Stomach (tissue), 4 donors: ENCODE results near the gene HOXD8.

Experiments used
- CTCF ChIP-seq, 7 experiments: fragments of 450-650 bp in 4 of 7; fragments of 200-600 bp in 3 of 7; sonication (generic) in 3 of 7; IDR thresholded peaks; one replicate each; pipeline ENCODE4 v1.5.1; 2016 to 2019; ENCODE audit warnings: antibody characterized with exemption in 7 of 7, control low read depth in 2 of 7, mild to moderate bottlenecking in 1 of 7
- POLR2A ChIP-seq, 4 donors: fragments of 450-650 bp; IDR thresholded peaks; one replicate each; pipeline ENCODE4 v1.6.1; 2016; ENCODE audit warnings: antibody characterized with exemption in 4 of 4, control low read depth in 2 of 4, mild to moderate bottlenecking in 1 of 4, moderate library complexity in 1 of 4
- POLR2AphosphoS5 ChIP-seq, 3 donors: sonication (generic); formaldehyde crosslinking; IDR thresholded peaks; one replicate each; pipeline ENCODE4 v1.6.1; 2016; ENCODE audit warnings: antibody characterized with exemption in 3 of 3

- TF ChIP-seq CTCF (IDR thresholded peaks at IDR 0.05) (no peak), POLR2A (IDR thresholded peaks at IDR 0.05) (no peak), POLR2AphosphoS5 (IDR thresholded peaks at IDR 0.05) (no peak)
These were observed 27.7 kb upstream of the HOXD8 start for GRCh38 chr2:176101842-176102241.
